Effector memory CD4-positive, alpha-beta T cell (primary cell): ENCODE data around the gene QSER1.
"Not testable (repeated sequence)": the region's sequence is repeated elsewhere in the genome, so short reads cannot be mapped to it uniquely, and the experiment has no call there.

Experiments
- DNase-seq, 3 donors: peaks; one replicate each; pipeline ENCODE4 v3.0.0-alpha.2; 2020
- H3K27ac ChIP-seq: 2 replicates; pipeline ENCODE4 v1.7.0; 2013; ENCODE audit warnings: mild to moderate bottlenecking, low read length, moderate library complexity; ENCODE audit not compliant: insufficient read depth, poor library complexity, severe bottlenecking
- H3K27me3 ChIP-seq: replicated peaks from 2 replicates; pipeline ENCODE4 v1.7.0; 2013; ENCODE audit warnings: mild to moderate bottlenecking, low read length; ENCODE audit not compliant: insufficient read depth, control insufficient read depth, poor library complexity, severe bottlenecking
- H3K36me3 ChIP-seq: 2 replicates; pipeline ENCODE4 v1.7.0; 2013; ENCODE audit warnings: mild to moderate bottlenecking, low read length, moderate library complexity; ENCODE audit not compliant: control insufficient read depth, insufficient read depth
- H3K4me1 ChIP-seq: 2 replicates; pipeline ENCODE4 v1.7.0; 2013; ENCODE audit warnings: low read length, mild to moderate bottlenecking; ENCODE audit not compliant: control insufficient read depth, insufficient read depth, poor library complexity, severe bottlenecking
- H3K4me3 ChIP-seq: 2 replicates; pipeline ENCODE4 v1.7.0; 2013; ENCODE audit warnings: low read length, low read depth, mild to moderate bottlenecking; ENCODE audit not compliant: insufficient read depth, poor library complexity, severe bottlenecking
- H3K9me3 ChIP-seq: 2 replicates; pipeline ENCODE4 v1.7.0; 2013; ENCODE audit warnings: mild to moderate bottlenecking, low read length, moderate library complexity; ENCODE audit not compliant: control insufficient read depth

QSER1 gene

DNA sequence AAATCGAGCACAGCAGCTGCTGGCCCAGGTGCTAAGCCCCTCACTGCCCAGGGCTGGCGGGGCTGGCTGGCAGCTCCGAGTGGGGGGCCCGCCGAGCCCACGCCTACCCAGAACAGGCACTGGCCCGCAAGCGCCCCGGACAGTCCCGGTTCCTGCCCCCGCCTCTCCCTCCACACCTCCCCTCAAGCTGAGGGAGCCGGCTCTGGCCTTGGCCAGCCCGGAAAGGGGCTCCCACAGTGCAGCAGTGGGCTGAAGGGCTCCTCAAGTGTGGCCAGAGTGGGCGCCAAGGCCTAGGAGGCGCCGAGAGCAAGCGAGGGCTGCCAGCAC is 4.3 kb upstream of the QSER1 start:
- not testable (repeated sequence) for H3K27me3 ChIP-seq, H3K9me3 ChIP-seq, H3K36me3 ChIP-seq, H3K4me1 ChIP-seq, DNase-seq, H3K27ac ChIP-seq, H3K4me3 ChIP-seq

DNA sequence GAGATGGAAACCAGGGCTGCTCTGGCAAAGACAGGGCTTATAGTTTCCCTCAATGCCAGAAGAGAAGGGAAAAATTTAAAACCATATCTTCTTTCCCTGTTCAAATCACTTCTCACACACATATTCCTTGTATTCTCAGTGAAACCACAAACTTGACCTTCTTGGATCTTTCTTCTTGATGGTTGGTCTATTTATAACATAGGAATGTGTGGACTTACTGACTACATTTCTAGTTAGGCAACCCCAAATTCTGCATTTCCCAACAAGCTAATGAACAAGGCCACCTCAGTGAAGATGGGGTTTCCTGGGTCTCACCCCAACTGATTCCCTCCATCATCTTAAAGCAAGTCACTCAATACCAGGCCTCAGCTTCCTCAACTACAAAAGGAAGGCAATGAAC is 3.8 kb upstream of the QSER1 start:
- no peaks in the 10 kb centered on the region for H3K27me3 ChIP-seq
- no peaks in the 10 kb centered on the region for H3K9me3 ChIP-seq
- H3K36me3 ChIP-seq: no peaks in the 10 kb centered on the region
- no peak overlapping the region for H3K4me3 ChIP-seq
- H3K4me1 ChIP-seq: peaks cover 7% of the 10 kb centered on the region
- DNase-seq: no peak
- no peak overlapping the region for H3K27ac ChIP-seq

- Histone ChIP-seq H3K27ac (no peak overlapping the region), H3K4me1 (peaks cover 13% of the 10 kb centered on the region), H3K36me3 (no peaks in the 10 kb centered on the region), H3K9me3 (no peaks in the 10 kb centered on the region), H3K4me3 (no peak overlapping the region), H3K27me3 (no peaks in the 10 kb centered on the region)
- DNase-seq: no peak
Measured at GRCh38 chr11:32890843-32891656, 1.6 kb upstream of the QSER1 start.

DNA sequence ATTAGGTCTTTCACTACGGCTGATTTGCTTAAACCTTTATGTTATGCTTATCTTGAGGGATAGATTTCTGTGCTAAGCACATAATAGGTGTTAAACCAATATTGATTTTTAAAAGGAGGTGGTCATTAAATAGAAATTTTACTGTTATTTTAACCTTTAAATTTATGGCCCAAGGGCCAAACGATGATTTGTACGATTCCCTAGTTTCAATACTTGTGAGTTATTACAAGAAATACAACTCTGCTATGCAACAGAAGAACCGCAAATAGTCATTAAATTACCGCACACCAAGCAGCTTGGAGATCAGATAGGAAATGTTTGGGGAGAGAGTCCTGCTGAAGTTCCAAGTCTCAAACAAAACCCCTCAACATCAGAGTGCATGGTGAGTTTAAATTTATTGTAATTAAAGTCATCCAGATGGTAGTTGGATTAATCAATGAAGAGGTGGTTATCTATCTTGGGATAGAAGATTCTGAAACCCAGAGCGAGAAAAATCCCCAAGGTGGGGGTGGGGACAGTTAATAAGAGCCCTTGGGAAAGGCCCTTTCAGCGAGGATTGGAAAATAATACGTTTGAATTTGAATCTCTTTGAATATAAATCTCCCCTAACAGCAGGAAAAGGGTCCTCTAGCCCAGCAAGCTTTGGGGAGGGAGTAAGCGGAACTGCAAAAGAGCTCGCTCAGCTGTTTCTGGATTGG is 805 bp upstream of the QSER1 start:
- H3K4me3 ChIP-seq: peak overlapping the region; percentile 79
- peaks cover 13% of the 10 kb centered on the region for H3K4me1 ChIP-seq
- no peaks in the 10 kb centered on the region for H3K27me3 ChIP-seq
- H3K27ac ChIP-seq: peak overlapping the region; percentile 79
- H3K9me3 ChIP-seq: no peaks in the 10 kb centered on the region
- H3K36me3 ChIP-seq: no peaks in the 10 kb centered on the region
- DNase-seq: no peak

- peak overlapping the region; percentile 92 for H3K4me3 ChIP-seq
- H3K27ac ChIP-seq: peak overlapping the region; percentile 79
- no peaks in the 10 kb centered on the region for H3K27me3 ChIP-seq
- no peaks in the 10 kb centered on the region for H3K36me3 ChIP-seq
- peak in 1 of 3 donors; percentile 17 for DNase-seq
- H3K9me3 ChIP-seq: no peaks in the 10 kb centered on the region
- H3K4me1 ChIP-seq: peaks cover 13% of the 10 kb centered on the region
Measured at GRCh38 chr11:32893093-32893342, 407 bp downstream of the QSER1 start.

DNA sequence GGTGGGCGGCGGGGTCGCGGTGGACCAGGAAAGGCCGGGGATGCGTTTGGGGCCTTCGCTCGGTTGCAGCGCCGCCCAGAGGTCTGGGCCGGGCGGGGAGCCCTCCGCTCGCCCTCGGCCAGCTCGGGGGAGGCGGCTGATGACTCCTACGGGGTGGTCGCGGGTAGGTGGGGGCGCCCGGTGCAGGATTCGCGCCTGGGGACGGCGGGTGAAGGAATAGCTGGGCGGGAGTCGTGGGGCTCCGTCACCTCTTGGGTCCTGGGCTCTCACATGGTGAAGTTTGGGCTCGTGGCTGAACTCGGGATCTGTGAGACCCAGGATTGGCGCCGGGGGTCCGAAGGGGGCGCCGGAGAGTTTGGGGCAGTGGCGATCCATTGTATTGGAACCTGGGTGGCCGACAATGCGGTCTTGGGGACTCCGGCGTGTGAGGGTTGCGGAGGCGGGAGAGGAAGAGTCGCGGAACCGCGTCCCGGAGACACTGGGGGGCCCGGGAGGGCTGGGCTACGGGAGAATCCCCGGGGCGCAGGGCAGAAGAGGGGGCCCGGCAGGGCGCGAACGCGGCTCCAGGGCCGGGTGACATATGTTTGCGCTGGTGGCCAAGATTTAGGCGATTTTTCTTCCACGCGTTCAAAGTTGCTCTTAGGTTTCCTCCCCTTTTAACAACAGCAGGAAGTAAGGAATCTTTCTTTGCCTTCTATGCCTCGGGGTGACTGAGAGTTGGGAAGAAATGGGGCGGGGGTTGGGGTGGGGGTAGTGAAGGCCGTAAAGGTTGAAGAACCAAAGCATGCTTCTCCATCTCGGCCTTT is 935 bp downstream of the QSER1 start:
- H3K4me3 ChIP-seq: peak overlapping the region; percentile 92
- H3K36me3 ChIP-seq: no peaks in the 10 kb centered on the region
- H3K27ac ChIP-seq: peak overlapping the region; percentile 43
- H3K4me1 ChIP-seq: peaks cover 13% of the 10 kb centered on the region
- H3K9me3 ChIP-seq: no peaks in the 10 kb centered on the region
- peak in 2 of 3 donors; percentile 17 for DNase-seq
- H3K27me3 ChIP-seq: no peaks in the 10 kb centered on the region

GRCh38 chr11:32894149-32894827 is 1.7 kb downstream of the QSER1 start:
- no peaks in the 10 kb centered on the region for H3K9me3 ChIP-seq
- peak overlapping the region; percentile 43 for H3K27ac ChIP-seq
- no peaks in the 10 kb centered on the region for H3K36me3 ChIP-seq
- peak in 1 of 3 donors; percentile 42 for DNase-seq
- H3K4me3 ChIP-seq: peak overlapping the region; percentile 92
- peaks cover 13% of the 10 kb centered on the region for H3K4me1 ChIP-seq
- no peaks in the 10 kb centered on the region for H3K27me3 ChIP-seq

- DNase-seq: no peak
- H3K9me3 ChIP-seq: no peaks in the 10 kb centered on the region
- no peak overlapping the region for H3K27ac ChIP-seq
- no peaks in the 10 kb centered on the region for H3K27me3 ChIP-seq
- H3K4me1 ChIP-seq: peaks cover 13% of the 10 kb centered on the region
- no peak overlapping the region for H3K4me3 ChIP-seq
- H3K36me3 ChIP-seq: no peaks in the 10 kb centered on the region
Measured at GRCh38 chr11:32894921-32895320, 2.3 kb downstream of the QSER1 start.

DNA sequence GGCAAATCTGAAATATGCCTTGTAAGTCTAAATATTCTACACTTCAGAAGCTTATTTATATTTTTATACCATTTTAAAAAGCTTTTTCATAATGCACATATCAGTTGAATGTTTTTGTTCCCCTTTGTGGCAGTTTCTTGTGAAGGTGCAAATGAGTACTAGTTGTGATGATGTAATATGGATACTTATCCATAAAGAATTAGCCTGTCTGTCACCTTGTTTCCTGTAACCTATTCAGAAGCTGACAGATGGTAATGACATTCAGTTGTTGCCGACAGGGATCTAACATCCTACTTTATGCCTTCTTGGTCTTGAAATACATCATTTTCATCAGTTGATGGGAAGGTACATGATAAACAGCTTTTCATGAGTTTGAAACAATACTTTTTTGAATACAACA is 2.9 kb downstream of the QSER1 start:
- DNase-seq: no peak
- Histone ChIP-seq H3K36me3 (no peaks in the 10 kb centered on the region), H3K4me3 (no peak overlapping the region), H3K27me3 (no peaks in the 10 kb centered on the region), H3K9me3 (no peaks in the 10 kb centered on the region), H3K4me1 (peaks cover 13% of the 10 kb centered on the region), H3K27ac (no peak overlapping the region)
